Pulmonary artery endothelial cell (primary cell): ENCODE measurements around the gene SLC49A3. TPM values are rescaled to one million over a fixed set of nuclear protein-coding genes. Genes with fewer than 3 reads are reported as not detected.
"Not testable (repeated sequence)": the region's sequence is repeated elsewhere in the genome, so short reads cannot be mapped to it uniquely, and the experiment has no call there.

ENCODE experiments used
- DNase-seq: peaks from one replicate; pipeline ENCODE4 v3.0.0-alpha.2; 2011; ENCODE audit warnings: low read depth, low spot score
- total RNA-seq: library from RNA; depleted of rRNA; stranded (reverse); fragments of >200 nt; gene quantifications from 2 replicates; pipeline ENCODE4 v1.2.3, GENCODE V29; 2014

SLC49A3 gene
- total RNA-seq, 1 donor from 2014 or later: 1.1 TPM

GRCh38 chr4:722169-722725, 33.3 kb upstream of the SLC49A3 start:
- DNase-seq: no peak

- no peak for DNase-seq
Measured at GRCh38 chr4:721261-722168, 32.6 kb upstream of the SLC49A3 start.

GRCh38 chr4:720111-720860, 31.3 kb upstream of the SLC49A3 start:
- DNase-seq: no peak

GRCh38 chr4:718460-718859, 29.5 kb upstream of the SLC49A3 start:
- no peak for DNase-seq

- DNase-seq: no peak
Measured at GRCh38 chr4:717601-718320, 28.8 kb upstream of the SLC49A3 start.

- no peak for DNase-seq
Measured at GRCh38 chr4:714087-714486, 25.1 kb upstream of the SLC49A3 start.

GRCh38 chr4:712916-713632, 24.1 kb upstream of the SLC49A3 start:
- no peak for DNase-seq

GRCh38 chr4:712093-712492, 23.1 kb upstream of the SLC49A3 start:
- no peak for DNase-seq

- no peak for DNase-seq
Measured at GRCh38 chr4:710916-711315, 22.0 kb upstream of the SLC49A3 start.

GRCh38 chr4:710116-710515, 21.2 kb upstream of the SLC49A3 start:
- no peak for DNase-seq

GRCh38 chr4:709348-709747, 20.4 kb upstream of the SLC49A3 start:
- DNase-seq: no peak

GRCh38 chr4:708631-708933, 19.6 kb upstream of the SLC49A3 start:
- DNase-seq: no peak

GRCh38 chr4:707929-708630, 19.1 kb upstream of the SLC49A3 start:
- DNase-seq: no peak

- no peak for DNase-seq
Measured at GRCh38 chr4:706834-707598, 18.1 kb upstream of the SLC49A3 start.

- DNase-seq: not testable (repeated sequence)
Measured at GRCh38 chr4:706083-706633, 17.2 kb upstream of the SLC49A3 start.

GRCh38 chr4:705278-706082, 16.5 kb upstream of the SLC49A3 start, which contains the start of gene PCGF3:
Gene PCGF3, plus strand, starts transcription at chr4:705832. Its CDS starts 27,849 bp downstream, at chr4:733681.
- DNase-seq: peak; percentile 81

GRCh38 chr4:704971-705277, 16.0 kb upstream of the SLC49A3 start:
- no peak for DNase-seq

GRCh38 chr4:704198-704891, 15.4 kb upstream of the SLC49A3 start:
- DNase-seq: no peak
